ENCODE results near the gene ITGAE. TPM values are rescaled to one million over a fixed set of nuclear protein-coding genes. Genes with fewer than 3 reads are reported as not detected.
"Not testable (repeated sequence)": the region's sequence is repeated elsewhere in the genome, so short reads cannot be mapped to it uniquely, and the experiment has no call there.

The ITGAE gene
- 21.2 TPM for total RNA-seq

GRCh38 chr17:3800362-3801271, at the start of gene ITGAE:
ITGAE (minus strand) TSS chr17:3801188; CDS start chr17:3801144, 44 bp downstream.
- no peak for DNase-seq (ENCODE audit: low spot score)

- DNase-seq (ENCODE audit: low spot score), result no peak
These were observed 47.3 kb upstream of the ITGAE start for GRCh38 chr17:3848229-3848835.

- DNase-seq (ENCODE audit: low spot score), result no peak
These were observed 46.2 kb upstream of the ITGAE start for GRCh38 chr17:3847165-3847670.

GRCh38 chr17:3846437-3847164, 45.6 kb upstream of the ITGAE start:
- DNase-seq (ENCODE audit: low spot score), result no peak

GRCh38 chr17:3845621-3846436, 44.8 kb upstream of the ITGAE start, which contains the start of gene NCBP3:
NCBP3 (minus strand) TSS chr17:3846246; CDS start chr17:3846223, 23 bp downstream.
- DNase-seq (ENCODE audit: low spot score), result peak; percentile 88

- no peak for DNase-seq (ENCODE audit: low spot score)
These were observed 44.3 kb upstream of the ITGAE start for GRCh38 chr17:3845291-3845620.

GRCh38 chr17:3844556-3844955, 43.6 kb upstream of the ITGAE start:
- DNase-seq (ENCODE audit: low spot score), result not testable (repeated sequence)

GRCh38 chr17:3843935-3844516, 43.0 kb upstream of the ITGAE start:
- no peak for DNase-seq (ENCODE audit: low spot score)

GRCh38 chr17:3838206-3838605, 37.2 kb upstream of the ITGAE start:
- peak; percentile 63 for DNase-seq (ENCODE audit: low spot score)

GRCh38 chr17:3836551-3836950, 35.6 kb upstream of the ITGAE start:
- no peak for DNase-seq (ENCODE audit: low spot score)

GRCh38 chr17:3835410-3836229, 34.6 kb upstream of the ITGAE start:
- no peak for DNase-seq (ENCODE audit: low spot score)

GRCh38 chr17:3834811-3835210, 33.8 kb upstream of the ITGAE start:
- DNase-seq (ENCODE audit: low spot score), result no peak

- no peak for DNase-seq (ENCODE audit: low spot score)
These were observed 27.9 kb upstream of the ITGAE start for GRCh38 chr17:3828852-3829232.

GRCh38 chr17:3828151-3828851, 27.3 kb upstream of the ITGAE start:
- DNase-seq (ENCODE audit: low spot score), result peak; percentile 47

- peak; percentile 62 for DNase-seq (ENCODE audit: low spot score)
These were observed 26.3 kb upstream of the ITGAE start for GRCh38 chr17:3827124-3827773.

- DNase-seq (ENCODE audit: low spot score), result no peak
These were observed 25.2 kb upstream of the ITGAE start for GRCh38 chr17:3826191-3826590.

- DNase-seq (ENCODE audit: low spot score), result no peak
These were observed 20.1 kb upstream of the ITGAE start for GRCh38 chr17:3821101-3821500.

- DNase-seq (ENCODE audit: low spot score), result no peak
These were observed 17.8 kb upstream of the ITGAE start for GRCh38 chr17:3818786-3819185.
